Ishikawa (cell line): Measurements from ENCODE around the gene RNPEP.

Experiments used
- CREB1 ChIP-seq: IDR thresholded peaks from 2 replicates; pipeline ENCODE4 v1.6.1; 2012; ENCODE audit warnings: low read depth
- EP300 ChIP-seq: IDR thresholded peaks from 2 replicates; pipeline ENCODE4 v1.6.1; 2012; ENCODE audit warnings: borderline replicate concordance
- TCF12 ChIP-seq: IDR thresholded peaks from 2 replicates; pipeline ENCODE4 v1.6.1; 2012; ENCODE audit warnings: low read depth

DNA sequence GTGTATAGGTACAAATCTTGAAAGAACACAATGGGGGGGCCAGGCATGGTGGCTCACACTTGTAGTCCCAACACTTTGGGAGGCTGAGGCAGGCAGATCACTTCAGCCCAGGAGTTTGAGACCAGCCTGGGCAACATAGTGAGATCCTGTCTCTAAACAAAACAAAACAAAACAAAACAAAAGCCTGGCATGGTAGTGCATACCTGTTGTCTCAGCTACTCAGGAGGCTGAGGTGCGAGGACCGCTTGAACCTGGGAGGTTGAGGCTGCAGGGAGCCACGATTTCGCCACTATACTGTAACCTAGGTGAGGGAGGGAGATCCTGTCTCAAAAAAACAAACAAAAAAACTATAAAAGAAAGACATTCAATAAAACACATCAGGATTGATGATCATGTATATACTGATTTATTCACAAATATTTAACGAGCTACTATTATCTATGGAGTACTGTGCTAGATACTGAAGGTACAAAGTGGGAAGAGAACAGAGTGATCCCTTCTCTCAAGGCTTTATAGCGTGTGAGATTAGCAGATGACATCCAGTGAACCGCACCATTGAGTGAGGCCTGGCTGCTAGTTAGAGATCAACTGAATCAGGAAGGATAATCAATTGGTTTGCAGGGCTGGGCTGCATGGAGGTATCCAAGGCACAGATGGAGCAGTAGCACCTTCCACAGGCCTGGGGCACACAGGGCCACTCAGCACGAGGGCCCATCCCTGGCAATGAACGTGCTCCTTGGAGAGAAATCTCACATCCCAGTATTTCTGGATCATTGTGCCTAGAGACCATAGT lies 54.3 kb downstream of the RNPEP start:
- TF ChIP-seq CREB1 (no peak), TCF12 (no peak), EP300 (no peak)
